HG02642 (cell line): ENCODE results near the gene NCOA4.
A peak's percentile ranks its signal among the peaks of the same experiment; 100 is the strongest.
"Not testable (repeated sequence)": the region's sequence is repeated elsewhere in the genome, so short reads cannot be mapped to it uniquely, and the experiment has no call there.

Source experiments
- ATAC-seq: cut with Tn5 transposase; IDR thresholded peaks from one replicate; pipeline ENCODE4 v1.9.1; 2021; ENCODE audit warnings: mild to moderate bottlenecking; ENCODE audit not compliant: unreplicated experiment, poor library complexity

Gene NCOA4

DNA sequence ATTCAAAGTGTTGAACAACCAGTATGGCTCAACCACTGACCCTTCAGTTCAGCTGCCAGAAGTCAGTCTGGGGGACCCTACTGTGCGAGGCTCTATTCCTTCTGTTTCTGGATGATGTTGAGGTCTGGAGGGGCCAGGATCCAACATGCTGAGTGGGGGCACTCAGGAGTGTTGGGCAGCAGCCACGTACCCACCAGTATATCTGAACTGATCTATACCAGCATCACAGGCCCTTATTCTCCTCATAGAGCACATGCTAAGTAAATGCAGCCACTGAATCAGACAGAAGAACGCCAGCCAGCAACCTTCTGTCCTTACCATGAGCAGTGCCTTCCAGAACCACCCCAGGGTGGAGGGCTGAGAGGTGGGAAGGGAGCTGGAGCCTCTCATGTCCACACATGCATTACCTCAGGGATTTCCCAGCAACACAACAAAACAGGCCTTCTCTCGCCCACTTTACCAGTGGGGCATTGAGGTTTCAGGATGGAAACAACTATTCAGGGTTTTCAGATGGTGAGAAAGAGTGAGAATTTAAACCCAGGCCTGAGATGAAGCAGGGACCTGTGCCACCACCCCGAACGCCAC is 22.5 kb upstream of the NCOA4 start:
- no peak for ATAC-seq

DNA sequence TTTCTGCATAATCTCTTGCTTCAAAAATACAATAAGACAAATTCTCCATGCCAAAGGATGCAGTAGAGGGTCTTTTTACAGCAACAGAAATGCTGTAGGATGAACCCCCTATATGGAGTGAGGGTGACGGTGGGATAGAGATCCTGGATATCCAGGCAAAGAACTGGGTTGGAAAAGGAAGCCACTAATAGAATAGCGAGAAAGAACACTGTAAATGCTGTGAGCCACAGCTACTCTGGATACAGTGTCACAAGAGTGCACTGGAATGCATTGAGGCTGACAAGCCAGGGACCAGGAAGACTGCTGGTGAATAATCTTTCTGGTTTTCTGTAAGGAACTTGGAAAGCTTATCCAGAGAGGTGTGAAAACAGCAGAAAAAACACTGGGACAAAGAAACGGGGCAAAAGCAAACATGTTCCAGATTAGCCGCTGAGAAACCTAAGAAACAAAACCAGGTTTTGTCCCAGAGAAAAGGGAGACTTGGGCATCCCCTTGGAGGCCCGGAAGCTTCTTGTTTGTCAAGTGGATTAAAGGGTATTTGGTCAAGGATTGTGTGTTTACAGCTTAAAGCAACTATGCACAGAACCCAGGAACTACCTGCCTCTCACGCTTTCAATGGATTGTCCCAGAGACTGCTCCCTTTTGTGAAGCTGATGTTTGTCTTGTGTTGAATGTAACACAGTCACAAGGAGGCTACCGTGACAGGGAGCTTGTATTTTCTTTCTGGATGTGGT is 21.8 kb upstream of the NCOA4 start:
- ATAC-seq = no peak

DNA sequence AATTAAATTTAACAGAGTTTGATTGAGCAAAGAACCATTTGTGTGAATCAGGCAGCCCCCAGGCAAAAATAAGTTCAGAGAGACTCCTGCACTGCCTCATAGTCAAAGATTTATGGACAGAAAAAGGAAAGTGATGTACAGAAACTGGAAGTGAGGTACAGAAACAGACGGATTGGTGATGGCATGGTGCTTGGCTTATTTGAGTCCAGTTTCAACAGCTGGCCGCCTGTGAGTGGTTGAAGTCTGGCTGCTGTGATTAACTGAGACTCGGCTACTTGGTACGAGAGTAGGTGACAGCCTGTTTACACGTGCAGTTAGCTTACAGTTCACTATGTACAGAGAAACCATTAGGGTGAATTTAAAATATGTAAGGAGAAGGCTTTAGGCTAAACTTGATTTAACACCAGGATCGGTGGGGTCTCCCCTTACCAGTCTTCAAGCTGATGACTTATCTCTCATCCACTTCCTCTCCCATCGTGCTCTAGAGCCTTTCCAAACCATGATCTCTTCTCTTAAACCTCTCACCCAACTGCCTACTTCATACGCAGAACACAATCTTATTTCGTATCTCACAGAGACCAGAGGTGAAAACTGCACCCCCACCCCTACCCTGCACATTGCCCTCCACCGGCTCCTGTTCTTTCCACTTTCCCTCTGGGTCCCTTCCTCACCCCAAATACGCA is 20.7 kb upstream of the NCOA4 start:
- no peak for ATAC-seq

DNA sequence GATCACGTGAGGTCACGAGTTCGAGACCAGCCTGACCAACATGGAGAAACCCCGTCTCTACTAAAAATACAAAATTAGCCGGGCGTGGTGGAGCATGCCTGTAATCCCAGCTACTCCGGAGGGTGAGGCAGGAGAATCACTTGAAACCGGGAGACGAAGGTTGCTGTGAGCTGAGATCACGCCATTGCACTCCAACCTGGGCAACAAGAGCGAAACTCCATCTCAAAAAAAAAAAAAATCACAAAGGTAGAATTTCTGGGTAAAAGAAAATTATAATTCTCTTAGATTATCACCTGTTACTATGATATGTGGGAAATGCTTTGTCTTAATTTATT is 19.0 kb upstream of the NCOA4 start:
- ATAC-seq = not testable (repeated sequence)

DNA sequence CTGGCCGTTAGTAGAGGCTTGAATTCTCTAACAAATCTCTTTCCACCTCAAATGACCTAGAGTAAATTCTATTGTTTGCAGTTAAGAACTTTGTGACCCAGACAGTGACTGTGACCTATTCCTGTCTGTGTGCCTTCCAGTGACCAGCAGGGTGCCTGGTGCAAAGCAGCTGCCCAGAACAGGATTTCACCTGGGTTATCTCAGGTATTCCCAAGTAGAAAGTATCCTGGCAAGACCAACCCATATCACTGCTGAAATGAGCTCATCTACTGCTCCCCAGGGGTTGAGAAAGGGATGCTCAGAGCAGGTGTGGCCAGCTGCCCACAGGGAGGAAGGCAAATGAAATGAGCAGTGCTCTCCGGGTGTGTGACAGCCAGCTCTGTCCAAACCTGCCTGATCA is 17.7 kb upstream of the NCOA4 start:
- no peak for ATAC-seq

DNA sequence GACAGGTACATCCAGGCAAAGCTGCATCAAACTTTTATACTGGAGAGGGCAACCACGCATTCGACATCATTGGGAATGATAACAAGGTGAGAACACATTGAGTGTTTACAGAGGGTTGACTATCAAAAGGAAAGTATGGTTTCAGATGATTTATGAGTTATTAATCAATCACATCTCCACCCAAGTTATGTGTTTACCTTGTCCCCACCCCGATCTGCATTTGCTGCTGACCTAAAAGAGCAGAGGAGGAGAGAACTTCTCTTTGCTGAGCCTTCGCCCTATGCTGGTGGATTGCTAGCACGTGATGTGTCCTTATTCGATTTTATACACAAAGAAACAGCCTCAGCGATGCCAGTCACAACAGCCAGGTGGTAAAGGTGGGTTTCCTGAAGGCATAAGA is 15.8 kb upstream of the NCOA4 start, which contains the start of gene MSMB:
Gene MSMB, minus strand, starts transcription at position 9 of the 400 bp plus-strand sequence. CDS start 32 bp downstream, outside the sequence.
- ATAC-seq = no peak

DNA sequence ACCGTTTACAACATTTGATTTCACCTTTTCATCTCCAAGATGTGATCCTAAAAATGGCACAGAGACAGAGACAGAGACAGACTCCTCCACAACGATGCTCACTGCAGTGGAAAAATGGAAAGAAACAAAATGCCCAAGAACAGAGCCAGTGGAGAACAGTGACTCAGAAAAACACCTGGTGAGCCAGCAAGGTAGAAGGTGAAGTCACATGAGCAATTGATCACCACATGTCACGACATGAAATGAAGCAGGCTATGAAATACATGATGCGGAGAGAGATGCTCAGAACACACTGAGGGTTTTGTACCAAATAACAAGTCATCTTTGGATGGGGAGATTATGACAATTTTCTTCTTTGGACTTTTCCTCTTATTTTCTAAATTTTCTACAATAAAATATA is 12.1 kb upstream of the NCOA4 start:
- ATAC-seq = no peak

DNA sequence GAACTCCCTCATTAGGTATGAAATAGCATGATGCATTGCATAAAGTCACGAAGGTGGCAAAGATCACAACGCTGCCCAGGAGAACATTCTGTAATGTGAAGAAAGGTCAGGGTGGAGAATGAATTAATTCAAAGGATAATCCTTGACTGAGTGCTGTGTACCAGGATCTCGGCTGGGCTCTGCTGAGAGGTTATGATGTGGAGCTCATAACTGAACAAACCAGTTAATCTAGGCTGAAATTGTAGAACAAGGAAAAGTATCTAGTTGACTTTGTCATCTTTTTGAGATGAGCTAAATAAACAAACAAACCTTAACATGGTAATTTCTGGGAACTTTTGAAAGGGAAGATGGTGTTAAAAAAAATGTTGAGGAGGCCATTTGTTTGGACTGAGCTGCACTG is 9.6 kb upstream of the NCOA4 start:
- no peak for ATAC-seq

DNA sequence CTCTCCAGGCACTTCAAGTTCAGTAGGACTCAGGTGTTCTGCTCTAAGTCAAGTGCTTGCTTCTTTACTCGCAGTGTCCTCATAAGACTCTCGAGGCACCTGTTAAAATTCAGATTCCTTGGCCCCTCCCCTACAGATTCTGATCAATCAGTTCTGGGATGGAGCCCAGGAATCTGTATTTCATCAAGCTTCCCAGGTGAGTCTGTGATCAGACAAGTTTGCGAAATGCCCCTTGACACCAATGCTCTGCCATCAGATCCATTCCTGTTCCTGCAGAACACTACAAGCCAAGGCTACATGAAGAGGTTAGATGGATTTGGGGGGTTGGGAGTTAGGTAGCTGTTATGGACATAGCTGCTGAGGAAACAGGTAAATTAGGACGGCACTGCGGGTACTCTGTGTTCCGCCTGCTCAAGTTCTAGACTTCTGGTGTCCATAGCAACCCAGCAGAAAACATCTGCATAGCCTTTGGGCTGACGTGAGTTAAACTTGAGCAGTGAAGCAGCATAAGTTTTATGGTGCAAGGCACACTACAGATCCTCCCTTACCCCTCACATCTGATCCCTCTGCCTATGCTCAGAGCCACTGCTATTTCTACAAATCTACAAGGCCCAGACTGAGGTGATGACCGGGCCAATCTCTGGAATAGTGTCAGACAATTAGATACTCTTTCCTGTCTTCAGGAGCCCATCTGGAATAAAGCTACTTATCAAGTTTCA is 6.8 kb upstream of the NCOA4 start:
- ATAC-seq = no peak

DNA sequence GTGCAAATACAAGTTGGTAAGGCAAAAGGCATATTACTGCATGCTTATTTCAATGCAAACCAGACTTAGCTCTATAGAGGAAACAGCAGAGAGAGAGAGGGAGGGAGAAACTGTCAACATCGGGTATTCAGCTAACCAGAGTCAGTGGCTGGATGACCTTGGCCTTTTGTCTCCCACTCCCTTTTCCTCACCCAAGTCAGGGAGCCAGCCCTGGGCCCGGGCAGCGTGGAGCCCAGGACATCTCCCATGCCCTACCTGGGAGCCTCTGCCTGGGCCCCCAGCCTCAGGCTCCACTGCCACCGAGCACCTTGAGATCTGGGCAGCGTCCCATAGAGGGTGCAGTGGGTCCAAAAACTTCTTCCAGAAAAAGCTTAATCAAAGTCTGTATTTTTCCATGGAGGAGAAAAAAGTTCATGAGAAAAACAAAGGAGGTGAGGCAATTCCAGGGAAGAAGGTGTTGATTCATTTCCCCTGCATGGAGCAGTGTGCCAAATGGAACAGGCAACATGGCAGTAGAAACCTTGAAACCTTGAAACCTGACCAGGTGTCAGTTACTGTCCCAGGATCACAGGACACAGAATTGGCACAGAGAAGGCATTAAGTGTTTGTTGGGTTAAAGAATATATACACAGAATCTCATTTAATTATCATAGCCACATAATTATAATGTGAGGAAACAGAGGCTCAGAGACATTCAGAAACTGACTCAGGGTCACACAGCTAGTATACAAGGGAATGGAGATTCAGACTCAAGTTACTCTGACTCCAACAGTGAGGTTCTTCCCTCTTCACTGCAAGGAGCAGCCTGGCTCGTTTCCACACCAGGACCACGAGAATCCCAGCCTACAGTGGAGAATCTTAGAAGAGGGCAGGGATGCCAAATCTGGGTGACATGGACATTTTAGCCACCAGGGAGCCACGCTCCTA is 5.8 kb upstream of the NCOA4 start:
- no peak for ATAC-seq

DNA sequence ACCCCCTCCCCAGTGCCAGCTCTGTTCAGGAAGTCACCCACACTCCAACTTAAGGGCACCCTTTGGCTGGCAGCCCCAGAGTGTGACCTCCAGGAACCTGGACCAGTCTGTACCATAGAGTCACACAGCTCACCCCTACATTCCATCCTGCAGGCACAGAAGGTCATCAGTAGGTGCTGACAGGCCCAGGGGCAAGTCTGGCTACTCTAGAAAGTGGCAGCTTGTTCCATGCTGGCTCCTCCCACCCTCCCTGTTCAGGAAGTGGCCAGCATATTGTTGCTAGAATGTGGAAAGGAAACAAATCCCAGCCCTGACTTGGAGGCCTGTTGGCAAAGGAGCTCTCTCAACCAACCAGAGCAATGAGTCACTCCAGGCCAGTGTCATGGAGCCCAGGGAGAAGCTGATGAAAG is 3.2 kb upstream of the NCOA4 start:
- no peak for ATAC-seq

DNA sequence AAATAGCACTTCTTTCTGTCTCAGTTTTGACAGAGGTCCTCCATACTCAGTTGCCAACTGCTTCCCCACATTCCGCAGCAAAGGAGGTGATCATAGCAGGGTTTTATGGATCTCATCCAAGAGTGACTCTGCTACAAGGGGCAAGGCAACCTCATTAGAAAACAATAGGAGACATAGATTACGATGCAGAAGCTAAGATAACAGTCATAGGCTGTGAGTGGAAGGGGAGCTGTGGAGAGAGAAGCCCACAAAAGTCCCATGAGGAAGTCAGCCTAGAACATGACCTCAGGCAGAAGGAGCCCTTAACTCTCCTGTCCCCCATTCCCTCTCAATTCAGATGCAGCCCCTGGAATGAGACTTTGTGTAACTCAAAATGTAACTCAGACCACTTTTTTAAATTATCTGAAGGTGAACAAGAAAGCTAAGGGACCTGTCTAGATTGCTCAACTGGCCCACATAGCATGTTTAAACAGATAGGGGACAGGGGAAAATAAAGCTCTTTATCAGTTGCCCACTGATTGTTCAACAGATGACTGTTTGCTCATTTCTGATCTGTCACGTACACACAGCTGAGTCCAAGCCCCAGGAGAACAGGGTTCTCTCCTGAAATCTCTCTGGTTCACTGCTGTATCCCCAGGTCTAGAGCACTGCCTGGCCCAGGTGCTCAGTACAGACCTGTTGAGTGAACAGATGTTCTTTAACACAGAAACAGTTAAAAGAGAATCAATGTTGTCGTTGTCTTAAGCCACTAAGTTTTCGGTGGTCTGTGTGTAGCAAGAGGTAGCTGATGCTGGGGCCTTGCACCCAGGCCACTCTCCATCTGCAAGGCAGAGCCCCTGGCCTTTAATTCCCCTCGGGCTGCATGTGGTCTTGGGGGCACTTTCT is 1.5 kb upstream of the NCOA4 start:
- ATAC-seq = no peak

DNA sequence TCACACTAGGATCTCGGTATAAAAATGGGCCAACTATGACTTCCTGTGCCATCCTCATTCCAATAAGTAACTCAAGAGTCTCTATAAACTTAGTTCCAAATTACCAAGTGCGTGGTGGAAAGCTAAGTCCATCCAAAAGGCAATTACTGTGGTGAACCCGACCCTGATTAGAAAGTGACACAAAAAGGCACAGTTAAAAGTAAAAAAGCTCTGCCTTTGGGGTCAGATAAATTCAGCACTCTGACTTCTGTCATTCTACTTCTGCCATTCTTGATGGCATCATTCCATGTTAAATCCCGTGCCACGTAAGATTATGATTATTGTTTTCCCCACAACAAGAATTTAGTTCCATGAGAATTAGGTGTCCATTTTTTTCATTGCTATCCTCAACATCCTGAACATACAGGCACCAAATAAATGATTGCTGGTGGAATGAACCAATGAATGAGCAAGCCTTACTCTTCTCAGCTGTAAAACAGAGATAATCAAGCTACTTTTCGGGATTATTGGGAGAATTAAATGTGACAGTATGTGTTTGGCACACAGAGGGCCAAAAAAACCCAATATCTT is 877 bp downstream of the NCOA4 start:
- ATAC-seq = no peak

DNA sequence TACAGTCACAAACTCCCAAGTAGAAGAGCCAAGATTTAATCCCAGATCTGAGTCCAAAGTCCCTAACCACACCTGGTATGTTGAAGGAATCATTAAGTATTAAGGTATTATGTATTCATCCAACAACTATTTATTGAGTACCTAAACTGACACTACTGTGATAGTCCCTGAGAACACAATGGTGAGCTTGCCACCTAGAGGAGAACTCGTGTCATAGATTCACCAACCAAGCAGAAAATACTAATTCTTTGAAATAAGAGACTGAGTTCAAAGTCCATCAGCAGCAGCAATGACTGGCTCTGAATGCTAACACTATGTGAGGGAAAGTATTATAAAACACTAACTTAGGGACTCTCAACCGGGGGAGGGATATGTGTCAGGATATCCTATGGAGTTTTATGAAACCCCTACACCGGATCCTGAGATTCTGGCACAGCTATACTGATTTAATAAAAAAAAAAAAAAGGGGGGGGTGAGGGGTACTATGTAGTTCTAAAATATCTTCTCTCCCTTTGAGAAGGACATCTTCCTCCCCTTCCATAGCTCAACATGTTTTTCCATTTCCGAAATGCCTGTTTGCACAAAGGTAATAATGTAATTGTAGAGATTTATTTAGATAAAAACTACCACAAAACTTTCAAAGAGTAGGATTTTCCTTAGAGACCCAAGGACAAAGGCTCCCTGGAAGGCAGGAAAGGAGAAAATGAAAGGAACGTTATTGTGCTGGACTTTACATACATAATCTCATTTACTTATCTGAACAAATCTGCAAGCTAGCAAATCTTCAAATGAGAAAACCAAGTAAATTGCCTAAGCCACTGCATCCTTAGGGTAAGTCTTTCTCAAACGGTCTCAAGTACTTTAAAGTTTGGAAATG is 1.6 kb downstream of the NCOA4 start:
- ATAC-seq = peak; percentile 34

DNA sequence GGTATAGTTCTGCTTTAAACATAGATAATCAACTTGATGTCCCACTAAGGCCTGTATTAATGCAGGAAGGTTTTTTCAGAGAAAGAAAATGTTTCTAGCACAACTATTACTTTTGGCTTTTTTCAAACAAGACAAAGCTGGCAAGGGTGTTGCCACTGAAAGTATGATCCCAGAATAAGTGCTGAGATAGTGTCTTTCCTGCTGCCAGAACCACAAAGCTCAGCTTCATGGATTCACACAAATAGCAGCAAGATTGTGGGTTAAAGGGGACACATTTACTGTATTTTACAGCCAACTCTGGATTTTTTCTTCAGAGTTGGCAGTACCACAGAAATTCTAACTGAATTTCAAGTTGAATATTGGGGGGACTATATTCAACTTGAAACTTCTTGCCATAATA is 4.3 kb downstream of the NCOA4 start:
- no peak for ATAC-seq

DNA sequence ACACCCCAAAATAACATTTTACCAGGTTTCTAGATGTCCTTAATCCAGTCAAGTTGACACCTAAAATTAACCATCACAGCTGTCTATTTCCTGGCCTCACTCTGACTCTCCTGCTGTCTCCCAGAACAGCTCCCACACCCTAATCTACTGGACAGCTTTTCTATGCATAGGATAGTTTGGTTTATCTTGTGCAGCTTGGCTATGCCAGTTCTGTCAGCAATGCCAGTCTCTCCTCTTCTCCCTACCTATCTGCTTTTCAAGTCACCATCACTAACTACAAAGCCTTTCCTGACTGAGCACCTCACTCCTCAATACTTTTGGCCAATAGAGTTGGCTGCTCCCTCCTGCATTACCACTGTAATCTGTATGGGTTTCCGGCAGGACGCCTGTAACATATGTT is 5.0 kb downstream of the NCOA4 start:
- no peak for ATAC-seq

DNA sequence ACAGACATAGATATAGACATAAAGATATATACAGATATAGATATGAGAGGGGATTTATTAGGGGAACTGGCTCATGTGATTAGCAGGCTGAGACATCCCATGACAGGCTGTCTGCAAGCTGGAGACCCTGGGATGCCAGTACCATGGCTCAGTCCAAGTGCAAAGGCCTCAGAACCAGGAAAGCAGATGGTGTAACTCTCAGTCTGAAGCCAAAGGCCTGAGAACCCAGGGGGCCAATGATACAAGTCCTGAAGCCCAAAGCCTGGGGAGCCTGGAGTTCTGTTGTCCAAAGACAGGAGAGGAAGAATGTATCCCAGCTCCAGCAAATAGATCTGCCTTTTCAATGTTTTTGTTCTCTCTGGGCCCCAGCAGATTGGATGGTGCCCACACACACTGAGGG is 5.5 kb downstream of the NCOA4 start:
- ATAC-seq = no peak
